Osteoblast (primary cell): ENCODE measurements around the gene CEBPE. TPM values are rescaled to one million over a fixed set of nuclear protein-coding genes. Genes with fewer than 3 reads are reported as not detected.

ENCODE experiments used
- DNase-seq: peaks from one replicate; pipeline ENCODE4 v3.0.0; 2011; ENCODE audit warnings: low spot score, mixed read lengths; ENCODE audit not compliant: insufficient read length; ENCODE audit errors: missing footprints
- H2AFZ ChIP-seq: 2 replicates; pipeline ENCODE4 v1.6.0; 2011; ENCODE audit warnings: mild to moderate bottlenecking, low read length
- H3K27ac ChIP-seq: 2 replicates; pipeline ENCODE4 v1.5.1; 2011; ENCODE audit warnings: mild to moderate bottlenecking, low read depth, low read length, moderate library complexity
- H3K27me3 ChIP-seq: 2 replicates; pipeline ENCODE4 v1.6.0; 2012; ENCODE audit warnings: mild to moderate bottlenecking, control low read depth, inconsistent platforms, low read length, moderate library complexity; ENCODE audit not compliant: insufficient read depth
- H3K36me3 ChIP-seq: 2 replicates; pipeline ENCODE4 v1.5.1; 2011; ENCODE audit warnings: mild to moderate bottlenecking, low read length, control low read depth, moderate library complexity; ENCODE audit not compliant: insufficient read depth
- H3K4me1 ChIP-seq: 2 replicates; pipeline ENCODE4 v1.5.1; 2011; ENCODE audit warnings: mild to moderate bottlenecking, low read length, control low read depth, moderate library complexity; ENCODE audit not compliant: insufficient read depth
- H3K4me2 ChIP-seq: 2 replicates; pipeline ENCODE4 v1.6.0; 2011; ENCODE audit warnings: mild to moderate bottlenecking, low read length; ENCODE audit not compliant: insufficient read depth
- H3K4me3 ChIP-seq: fragments of 200-600 bp; sonication (generic); 3 replicates; pipeline ENCODE4 v1.5.1; 2012; ENCODE audit warnings: mild to moderate bottlenecking, low read length, inconsistent platforms; ENCODE audit not compliant: insufficient read depth
- H3K79me2 ChIP-seq: 2 replicates; pipeline ENCODE4 v1.6.0; 2012; ENCODE audit warnings: mild to moderate bottlenecking, low read length, control low read depth, inconsistent platforms; ENCODE audit not compliant: insufficient read depth
- H3K9me3 ChIP-seq: 2 replicates; pipeline ENCODE4 v1.5.1; 2011; ENCODE audit warnings: low read depth, low read length, control low read depth
- H4K20me1 ChIP-seq: 2 replicates; pipeline ENCODE4 v1.6.0; 2012; ENCODE audit warnings: mild to moderate bottlenecking, low read length, control low read depth; ENCODE audit not compliant: insufficient read depth
- total RNA-seq: library from RNA; depleted of rRNA; stranded (reverse); fragments of >200 nt; gene quantifications from 2 replicates; pipeline ENCODE4 v1.2.3, GENCODE V29; 2012
- TF ChIP-seq, protein P1 (sequence below): IDR thresholded peaks from 2 replicates; pipeline ENCODE4 v1.5.1; 2011; ENCODE audit warnings: mild to moderate bottlenecking, low read depth, low read length, moderate library complexity; ENCODE audit errors: extremely low read depth

Gene CEBPE
- not detected in 2 replicates for total RNA-seq

- TF ChIP-seq, protein P1, sequence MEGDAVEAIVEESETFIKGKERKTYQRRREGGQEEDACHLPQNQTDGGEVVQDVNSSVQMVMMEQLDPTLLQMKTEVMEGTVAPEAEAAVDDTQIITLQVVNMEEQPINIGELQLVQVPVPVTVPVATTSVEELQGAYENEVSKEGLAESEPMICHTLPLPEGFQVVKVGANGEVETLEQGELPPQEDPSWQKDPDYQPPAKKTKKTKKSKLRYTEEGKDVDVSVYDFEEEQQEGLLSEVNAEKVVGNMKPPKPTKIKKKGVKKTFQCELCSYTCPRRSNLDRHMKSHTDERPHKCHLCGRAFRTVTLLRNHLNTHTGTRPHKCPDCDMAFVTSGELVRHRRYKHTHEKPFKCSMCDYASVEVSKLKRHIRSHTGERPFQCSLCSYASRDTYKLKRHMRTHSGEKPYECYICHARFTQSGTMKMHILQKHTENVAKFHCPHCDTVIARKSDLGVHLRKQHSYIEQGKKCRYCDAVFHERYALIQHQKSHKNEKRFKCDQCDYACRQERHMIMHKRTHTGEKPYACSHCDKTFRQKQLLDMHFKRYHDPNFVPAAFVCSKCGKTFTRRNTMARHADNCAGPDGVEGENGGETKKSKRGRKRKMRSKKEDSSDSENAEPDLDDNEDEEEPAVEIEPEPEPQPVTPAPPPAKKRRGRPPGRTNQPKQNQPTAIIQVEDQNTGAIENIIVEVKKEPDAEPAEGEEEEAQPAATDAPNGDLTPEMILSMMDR = no peak
- no peak for DNase-seq
- no peaks in the 10 kb centered on the region for H3K27me3 ChIP-seq
- H2AFZ ChIP-seq = no peak within 1 kb of the TSS
- no peak within 1 kb of the TSS for H3K4me3 ChIP-seq
- H3K79me2 ChIP-seq = no peaks in the 10 kb centered on the region
- H3K4me2 ChIP-seq = no peak within 1 kb of the TSS
- H3K27ac ChIP-seq = no peak within 1 kb of the TSS
- no peaks in the 10 kb centered on the region for H3K36me3 ChIP-seq
- H4K20me1 ChIP-seq = no peaks in the 10 kb centered on the region
- H3K4me1 ChIP-seq = peaks cover 32% of the 10 kb centered on the region
- no peaks in the 10 kb centered on the region for H3K9me3 ChIP-seq
These were observed at the start of gene CEBPE for GRCh38 chr14:23118506-23119362. Gene CEBPE, minus strand, starts transcription at chr14:23119255. Its CDS starts 164 bp downstream, at chr14:23119091.

- H4K20me1 ChIP-seq = no peaks in the 10 kb centered on the region
- peaks cover 27% of the 10 kb centered on the region for H3K4me1 ChIP-seq
- no peak for DNase-seq
- TF ChIP-seq, protein P1 = no peak
- H3K4me2 ChIP-seq = no peak overlapping the region
- H3K79me2 ChIP-seq = no peaks in the 10 kb centered on the region
- no peak overlapping the region for H3K27ac ChIP-seq
- H2AFZ ChIP-seq = no peak overlapping the region
- H3K4me3 ChIP-seq = no peak overlapping the region
- H3K9me3 ChIP-seq = no peaks in the 10 kb centered on the region
- no peaks in the 10 kb centered on the region for H3K27me3 ChIP-seq
- H3K36me3 ChIP-seq = no peaks in the 10 kb centered on the region
These were observed 49.2 kb upstream of the CEBPE start for GRCh38 chr14:23168246-23168645.

DNA sequence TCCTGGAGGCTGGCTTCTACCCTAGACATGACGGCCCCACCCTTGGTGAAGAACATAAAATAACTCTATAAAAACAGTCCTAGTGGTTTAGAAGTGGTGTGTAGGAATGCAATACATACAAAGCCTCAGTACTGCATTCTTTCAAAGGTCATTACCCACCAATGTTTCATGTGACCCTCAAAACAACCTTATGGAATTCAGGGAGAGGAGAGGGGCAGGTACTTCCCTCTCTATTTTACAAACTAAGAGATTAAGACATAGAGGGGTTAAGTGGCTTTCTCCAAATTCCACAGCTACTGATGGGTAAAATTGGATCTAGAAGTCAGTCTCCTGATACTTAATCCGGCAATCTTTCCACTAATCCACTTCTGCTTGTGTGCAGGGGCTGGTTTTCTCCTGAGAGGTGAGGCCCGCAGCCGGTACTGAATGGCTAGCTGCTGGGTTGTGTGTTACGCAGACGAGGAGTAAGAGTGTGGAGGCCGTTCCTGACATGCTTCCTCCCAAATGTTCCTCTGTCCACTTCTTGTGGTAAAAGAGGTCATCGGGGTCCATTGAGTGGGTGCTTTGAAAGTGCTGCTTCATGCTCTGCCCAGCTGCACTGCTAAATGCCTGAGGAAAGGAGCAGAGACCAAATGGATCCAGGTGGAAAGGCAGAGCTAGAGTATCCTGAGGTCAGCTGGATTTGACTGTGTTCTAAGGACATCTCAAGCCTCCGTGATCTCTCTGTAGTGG lies 48.2 kb upstream of the CEBPE start:
- no peak overlapping the region for H2AFZ ChIP-seq
- no peak overlapping the region for H3K27ac ChIP-seq
- H3K79me2 ChIP-seq = no peaks in the 10 kb centered on the region
- no peaks in the 10 kb centered on the region for H4K20me1 ChIP-seq
- H3K4me1 ChIP-seq = peaks cover 27% of the 10 kb centered on the region
- no peak overlapping the region for H3K4me2 ChIP-seq
- H3K9me3 ChIP-seq = no peaks in the 10 kb centered on the region
- H3K27me3 ChIP-seq = no peaks in the 10 kb centered on the region
- no peaks in the 10 kb centered on the region for H3K36me3 ChIP-seq
- DNase-seq = no peak
- TF ChIP-seq, protein P1 = no peak
- H3K4me3 ChIP-seq = no peak overlapping the region

DNA sequence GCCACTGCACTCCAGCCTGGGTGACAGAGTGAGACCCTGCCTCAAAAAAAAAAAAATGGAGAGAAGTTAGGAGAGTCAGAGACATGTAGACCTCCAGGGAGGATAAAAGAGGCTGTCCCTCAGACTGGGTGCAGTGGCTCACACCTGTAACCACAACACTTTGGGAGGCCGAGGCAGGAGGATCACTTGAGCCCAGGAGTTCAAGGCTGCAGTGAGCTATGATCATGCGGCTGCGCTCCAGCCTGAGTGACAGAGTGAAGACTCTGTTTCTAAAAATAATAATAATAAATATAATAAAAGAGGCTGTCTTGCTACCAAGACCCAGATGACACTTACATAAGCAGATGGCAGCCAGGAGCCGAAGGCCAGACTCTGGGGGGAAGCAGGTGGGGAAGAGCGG lies 45.9 kb upstream of the CEBPE start:
- no peaks in the 10 kb centered on the region for H3K36me3 ChIP-seq
- no peak overlapping the region for H3K27ac ChIP-seq
- H3K27me3 ChIP-seq = no peaks in the 10 kb centered on the region
- no peak overlapping the region for H3K4me2 ChIP-seq
- peaks cover 19% of the 10 kb centered on the region for H3K4me1 ChIP-seq
- no peaks in the 10 kb centered on the region for H3K79me2 ChIP-seq
- DNase-seq = no peak
- no peaks in the 10 kb centered on the region for H4K20me1 ChIP-seq
- H2AFZ ChIP-seq = no peak overlapping the region
- TF ChIP-seq, protein P1 = no peak
- no peaks in the 10 kb centered on the region for H3K9me3 ChIP-seq
- no peak overlapping the region for H3K4me3 ChIP-seq
